Activated naive CD4-positive, alpha-beta T cell treated with anti-CD3 and anti-CD28 coated beads for 36 hours (primary cell): ENCODE measurements around the gene PRLH. TPM values are rescaled to one million over a fixed set of nuclear protein-coding genes. Genes with fewer than 3 reads are reported as not detected.

ENCODE experiments used
- CTCF ChIA-PET: fragments of 350-600 bp; sonication (Branson Sonifier 250); formaldehyde crosslinking; loops from one replicate; lab custom pipeline; 2021; ENCODE audit warnings: antibody characterized with exemption; lab: Charles Lee
- DNase-seq: peaks from one replicate; pipeline ENCODE4 v3.0.0-alpha.2; 2020
- H3K27ac Mint-ChIP-seq: one replicate; pipeline ENCODE4 v1.8.0; 2021; ENCODE audit warnings: mild to moderate bottlenecking, mixed read lengths
- H3K27me3 Mint-ChIP-seq: one replicate; pipeline ENCODE4 v1.8.0; 2021; ENCODE audit warnings: low read depth, mixed read lengths
- H3K36me3 Mint-ChIP-seq: one replicate; pipeline ENCODE4 v1.8.0; 2021; ENCODE audit warnings: low read depth, mixed read lengths
- H3K4me1 Mint-ChIP-seq: one replicate; pipeline ENCODE4 v1.8.0; 2021; ENCODE audit warnings: low read depth, mixed read lengths
- H3K4me3 Mint-ChIP-seq: one replicate; pipeline ENCODE4 v1.8.0; 2021; ENCODE audit warnings: mild to moderate bottlenecking, moderate library complexity, mixed read lengths
- H3K9me3 Mint-ChIP-seq: one replicate; pipeline ENCODE4 v1.8.0; 2021; ENCODE audit warnings: mixed read lengths
- intact Hi-C: fragments of 100-400 bp; cut with micrococcal nuclease; formaldehyde crosslinking; loops from one replicate; pipeline ENCODE4 v1.15.1; 2023
- total RNA-seq, 2 experiments: library from RNA; stranded (reverse); gene quantifications; one replicate each; pipeline ENCODE4 v1.2.3, GENCODE V29; 2021

The PRLH gene, protein sequence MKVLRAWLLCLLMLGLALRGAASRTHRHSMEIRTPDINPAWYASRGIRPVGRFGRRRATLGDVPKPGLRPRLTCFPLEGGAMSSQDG
- not detected for total RNA-seq

DNA sequence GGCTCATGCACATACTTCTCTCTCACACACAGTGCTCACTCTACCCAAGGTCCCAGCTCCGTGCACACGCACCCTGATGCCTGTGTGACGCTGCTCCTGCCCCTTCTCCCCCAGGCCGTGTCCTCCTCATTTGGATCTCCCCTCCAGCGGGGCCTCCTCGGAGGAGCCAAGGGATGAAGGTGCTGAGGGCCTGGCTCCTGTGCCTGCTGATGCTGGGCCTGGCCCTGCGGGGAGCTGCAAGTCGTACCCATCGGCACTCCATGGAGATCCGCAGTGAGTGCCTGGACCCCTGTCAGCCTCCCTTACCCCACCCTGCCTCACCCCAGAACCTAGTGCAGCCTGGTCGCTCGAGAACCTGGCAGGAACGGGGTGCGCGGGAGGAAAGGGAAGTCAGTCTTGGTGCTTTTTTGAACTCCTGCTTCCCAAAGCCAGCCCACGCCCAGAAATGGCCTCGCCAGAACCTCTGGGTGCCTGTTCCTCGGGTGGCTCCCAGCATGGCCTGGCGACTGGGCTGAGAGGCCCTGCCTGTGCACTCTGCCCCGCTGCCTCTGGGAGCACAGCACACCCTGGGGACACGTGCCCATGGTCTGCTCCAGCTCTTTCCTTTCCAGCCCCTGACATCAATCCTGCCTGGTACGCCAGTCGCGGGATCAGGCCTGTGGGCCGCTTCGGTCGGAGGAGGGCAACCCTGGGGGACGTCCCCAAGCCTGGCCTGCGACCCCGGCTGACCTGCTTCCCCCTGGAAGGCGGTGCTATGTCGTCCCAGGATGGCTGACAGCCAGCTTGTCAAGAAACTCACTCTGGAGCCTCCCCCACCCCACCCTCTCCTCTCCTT lies at the start of gene PRLH:
TSS of gene PRLH (plus strand) at position 174 of the 835 bp plus-strand sequence. CDS start at position 174, 0 bp downstream.
- Mint-ChIP-seq H3K9me3 (no peaks in the 10 kb centered on the region), H3K27me3 (no peaks in the 10 kb centered on the region), H3K27ac (no peak within 1 kb of the TSS), H3K4me3 (no peak within 1 kb of the TSS), H3K36me3 (no peaks in the 10 kb centered on the region), H3K4me1 (peaks cover under 1% of the 10 kb centered on the region)
- DNase-seq, result no peak
- CTCF ChIA-PET, result interaction anchor here (2.6 kb wide), 1 partner anchor 54 kb away, joined by 18 read pairs; no protein-coding TSS in a partner anchor
- intact Hi-C loops, result no loop called here

DNA sequence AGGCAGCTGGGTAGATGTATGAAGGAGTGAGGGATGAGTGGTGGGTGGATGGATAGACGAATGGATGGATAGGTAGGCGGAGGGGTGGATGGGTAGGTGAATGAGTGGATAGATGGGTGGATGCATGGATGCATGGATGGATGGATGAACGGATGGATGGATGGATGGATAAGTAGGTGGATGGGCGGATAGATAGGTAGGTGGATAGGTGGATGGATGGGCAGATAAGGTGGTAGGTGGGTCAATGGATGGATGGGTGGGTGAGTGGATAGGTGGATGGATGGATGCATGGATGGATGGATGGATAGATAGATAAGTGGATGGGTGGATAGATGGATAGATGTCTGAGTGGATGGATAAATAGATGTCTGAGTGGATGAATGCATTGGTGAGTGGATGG lies 49.2 kb upstream of the PRLH start:
- CTCF ChIA-PET, result interaction anchor here (0.9 kb wide), 1 partner anchor 55 kb away, joined by 4 read pairs; no protein-coding TSS in a partner anchor
- Mint-ChIP-seq H3K36me3 (no peaks in the 10 kb centered on the region), H3K9me3 (no peaks in the 10 kb centered on the region), H3K4me3 (no peak overlapping the region), H3K4me1 (no peaks in the 10 kb centered on the region), H3K27ac (no peak overlapping the region), H3K27me3 (no peaks in the 10 kb centered on the region)
- intact Hi-C loops, result no loop called here
- no peak for DNase-seq

DNA sequence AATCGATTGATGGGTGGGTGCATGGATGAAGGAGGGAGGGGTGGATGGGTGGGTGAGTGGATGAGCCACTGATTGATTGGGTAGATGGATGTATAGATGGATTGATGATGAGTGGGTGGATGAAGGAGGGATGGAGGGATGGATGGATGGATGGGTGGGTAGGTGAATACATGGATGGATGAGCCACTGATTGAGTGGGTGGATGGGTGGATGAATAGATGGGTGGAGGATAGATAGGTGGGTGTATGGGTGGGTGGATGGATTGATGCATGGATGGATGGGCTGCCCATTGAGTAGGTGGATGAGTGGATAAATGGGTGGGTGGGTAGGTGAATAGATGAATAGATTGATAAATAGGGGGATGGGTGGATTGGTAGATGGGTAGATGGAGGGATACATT lies 48.4 kb upstream of the PRLH start:
- H3K27me3 Mint-ChIP-seq, result no peaks in the 10 kb centered on the region
- DNase-seq, result no peak
- intact Hi-C loops, result no loop called here
- CTCF ChIA-PET, result interaction anchor here (0.9 kb wide), 1 partner anchor 54 kb away, joined by 4 read pairs; no protein-coding TSS in a partner anchor
- H3K4me3 Mint-ChIP-seq, result no peak overlapping the region
- no peaks in the 10 kb centered on the region for H3K36me3 Mint-ChIP-seq
- no peaks in the 10 kb centered on the region for H3K9me3 Mint-ChIP-seq
- no peak overlapping the region for H3K27ac Mint-ChIP-seq
- no peaks in the 10 kb centered on the region for H3K4me1 Mint-ChIP-seq

- Mint-ChIP-seq H3K27me3 (no peaks in the 10 kb centered on the region), H3K36me3 (no peaks in the 10 kb centered on the region), H3K9me3 (no peaks in the 10 kb centered on the region), H3K4me3 (no peak overlapping the region), H3K4me1 (no peaks in the 10 kb centered on the region), H3K27ac (no peak overlapping the region)
- intact Hi-C loops, result no loop called here
- no peak for DNase-seq
- CTCF ChIA-PET, result interaction anchor here (2.9 kb wide), 1 partner anchor 52 kb away, joined by 10 read pairs; no protein-coding TSS in a partner anchor
Observed at GRCh38 chr2:237519506-237520245, 46.7 kb upstream of the PRLH start.

DNA sequence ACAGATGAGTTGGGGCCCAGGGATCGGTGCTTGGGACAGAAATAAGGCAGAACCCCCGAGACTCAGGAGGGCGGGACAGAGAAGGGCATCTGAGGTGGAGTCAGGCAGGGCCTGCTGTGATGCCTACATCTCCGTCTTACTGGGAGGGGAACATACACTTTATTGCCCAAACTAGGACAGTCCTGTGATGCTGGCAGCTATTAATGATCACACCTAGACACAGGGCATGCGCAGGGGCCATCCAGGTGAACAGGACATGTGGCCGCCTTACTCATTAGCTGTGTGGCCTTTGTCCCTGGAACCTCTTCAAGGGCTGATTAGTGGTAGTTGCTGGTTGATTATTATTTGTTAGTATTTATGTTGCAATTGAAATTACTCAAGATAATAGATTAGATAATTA lies 46.1 kb upstream of the PRLH start:
- Mint-ChIP-seq H3K27me3 (no peaks in the 10 kb centered on the region), H3K27ac (no peak overlapping the region), H3K36me3 (no peaks in the 10 kb centered on the region), H3K9me3 (no peaks in the 10 kb centered on the region), H3K4me1 (no peaks in the 10 kb centered on the region), H3K4me3 (no peak overlapping the region)
- CTCF ChIA-PET, result interaction anchor here (1.5 to 2.9 kb wide), 2 partner anchors 8 to 52 kb away, joined by 8 to 10 read pairs; no protein-coding TSS in a partner anchor
- intact Hi-C loops, result no loop called here
- no peak for DNase-seq

DNA sequence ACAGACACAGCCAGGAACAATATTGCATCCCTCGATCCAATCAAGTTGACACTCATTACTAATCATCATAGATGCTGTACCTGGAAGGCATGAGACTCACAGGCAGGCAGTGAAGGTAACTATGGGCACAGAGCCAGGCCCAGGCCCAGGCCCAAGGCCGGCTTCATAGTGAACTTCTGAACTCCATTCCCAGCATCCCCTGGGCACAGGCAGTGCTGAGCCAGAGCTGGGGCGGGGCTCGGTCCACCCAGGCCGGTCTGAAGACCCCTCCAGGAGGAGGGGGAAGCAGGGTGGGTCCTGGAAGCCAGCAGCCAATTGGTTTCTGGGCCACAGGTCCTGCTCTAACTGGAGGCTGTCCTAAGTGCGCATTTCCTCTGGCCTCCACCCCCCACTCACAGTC lies 41.7 kb upstream of the PRLH start:
- DNase-seq, result no peak
- Mint-ChIP-seq H3K36me3 (no peaks in the 10 kb centered on the region), H3K4me3 (no peak overlapping the region), H3K9me3 (no peaks in the 10 kb centered on the region), H3K27me3 (no peaks in the 10 kb centered on the region), H3K4me1 (no peaks in the 10 kb centered on the region), H3K27ac (no peak overlapping the region)
- CTCF ChIA-PET, result no interaction called here
- intact Hi-C loops, result no loop called here

GRCh38 chr2:237525559-237526157 lies 40.7 kb upstream of the PRLH start:
- Mint-ChIP-seq H3K9me3 (no peaks in the 10 kb centered on the region), H3K4me3 (no peak overlapping the region), H3K36me3 (no peaks in the 10 kb centered on the region), H3K27ac (no peak overlapping the region), H3K27me3 (no peaks in the 10 kb centered on the region), H3K4me1 (no peaks in the 10 kb centered on the region)
- CTCF ChIA-PET, result no interaction called here
- intact Hi-C loops, result no loop called here
- DNase-seq, result no peak

- Mint-ChIP-seq H3K4me3 (no peak overlapping the region), H3K27ac (no peak overlapping the region), H3K9me3 (no peaks in the 10 kb centered on the region), H3K27me3 (no peaks in the 10 kb centered on the region), H3K4me1 (no peaks in the 10 kb centered on the region), H3K36me3 (no peaks in the 10 kb centered on the region)
- intact Hi-C loops, result no loop called here
- no peak for DNase-seq
- CTCF ChIA-PET, result interaction anchor here (0.6 to 0.8 kb wide), 2 partner anchors 14 to 127 kb away, joined by 3 read pairs; no protein-coding TSS in a partner anchor
Observed at GRCh38 chr2:237527233-237527632, 39.1 kb upstream of the PRLH start.

DNA sequence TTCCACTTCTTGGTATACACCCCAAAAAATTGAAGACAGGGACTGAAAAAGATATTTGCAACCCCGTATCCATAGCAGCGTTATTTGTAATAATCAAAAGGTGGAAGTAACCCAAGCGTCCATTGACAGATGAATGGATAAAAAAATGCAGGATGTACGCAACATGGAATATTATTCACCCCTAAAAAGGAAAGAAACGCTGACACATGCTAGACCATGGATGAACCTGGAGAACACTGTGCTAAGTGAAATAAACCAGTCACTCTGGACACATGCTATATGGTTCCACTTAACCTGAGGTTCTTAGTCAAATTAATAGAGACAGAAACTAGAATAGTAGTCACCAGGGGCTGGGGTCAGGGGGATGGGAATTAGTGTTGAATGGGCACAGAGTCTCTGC lies 38.6 kb upstream of the PRLH start:
- Mint-ChIP-seq H3K4me3 (no peak overlapping the region), H3K36me3 (no peaks in the 10 kb centered on the region), H3K27me3 (no peaks in the 10 kb centered on the region), H3K27ac (no peak overlapping the region), H3K9me3 (no peaks in the 10 kb centered on the region), H3K4me1 (no peaks in the 10 kb centered on the region)
- intact Hi-C loops, result no loop called here
- CTCF ChIA-PET, result interaction anchor here (0.8 kb wide), 1 partner anchor 15 kb away, joined by 3 read pairs; no protein-coding TSS in a partner anchor
- no peak for DNase-seq

- DNase-seq, result no peak
- CTCF ChIA-PET, result interaction anchor here (0.8 to 1.2 kb wide), 2 partner anchors 17 to 19 kb away, joined by 4 to 6 read pairs; no protein-coding TSS in a partner anchor
- no peaks in the 10 kb centered on the region for H3K27me3 Mint-ChIP-seq
- no peak overlapping the region for H3K4me3 Mint-ChIP-seq
- intact Hi-C loops, result no loop called here
- no peaks in the 10 kb centered on the region for H3K4me1 Mint-ChIP-seq
- H3K9me3 Mint-ChIP-seq, result no peaks in the 10 kb centered on the region
- no peak overlapping the region for H3K27ac Mint-ChIP-seq
- no peaks in the 10 kb centered on the region for H3K36me3 Mint-ChIP-seq
Observed at GRCh38 chr2:237529452-237530402, 36.6 kb upstream of the PRLH start.
